K562 (cell line): ENCODE results near the gene DGCR2. TPM values are rescaled to one million over a fixed set of nuclear protein-coding genes. Genes with fewer than 3 reads are reported as not detected.

ENCODE experiments used
- CREM ChIP-seq: IDR thresholded peaks from 2 replicates; pipeline ENCODE4 v1.6.1; 2014; ENCODE audit warnings: antibody characterized with exemption, low read depth
- ERF ChIP-seq: fragments of 450-650 bp; formaldehyde crosslinking; IDR thresholded peaks from 2 replicates; pipeline ENCODE4 v1.4.0; 2020; ENCODE audit warnings: mild to moderate bottlenecking, mixed read lengths
- HDAC6 ChIP-seq: IDR thresholded peaks from 2 replicates; pipeline ENCODE4 v1.6.1; 2012; ENCODE audit warnings: low read depth, mild to moderate bottlenecking, control low read depth, inconsistent platforms, low read length, moderate library complexity
- NCOA4 ChIP-seq: fragments of 450-650 bp; IDR thresholded peaks from 2 replicates; pipeline ENCODE4 v1.6.1; 2018; ENCODE audit warnings: mild to moderate bottlenecking; ENCODE audit not compliant: partially characterized antibody
- NR3C1 ChIP-seq: sonication (generic); formaldehyde crosslinking; IDR thresholded peaks from 2 replicates; pipeline ENCODE4 v1.8.1; 2022; ENCODE audit warnings: missing genetic modification reagents
- RFX5 ChIP-seq: IDR thresholded peaks from 2 replicates; pipeline ENCODE4 v1.6.1; 2011; ENCODE audit warnings: low read depth, mild to moderate bottlenecking, improper control_type of control experiment, low read length
- ZNF165 ChIP-seq: fragments of 250-450 bp; sonication (Bioruptor Pico); IDR thresholded peaks from 2 replicates; pipeline ENCODE4 v1.4.0; 2020; ENCODE audit warnings: borderline replicate concordance
- ZNF253 ChIP-seq: fragments of 250-450 bp; sonication (Bioruptor Pico); conservative IDR thresholded peaks from 2 replicates; pipeline ENCODE4 v1.6.1; 2021; ENCODE audit warnings: mild to moderate bottlenecking
- ZNF282 ChIP-seq: sonication (generic); formaldehyde crosslinking; IDR thresholded peaks from 2 replicates; pipeline ENCODE4 v1.8.1; 2023; ENCODE audit warnings: missing genetic modification reagents
- ZNF586 ChIP-seq: fragments of 450-650 bp; formaldehyde crosslinking; conservative IDR thresholded peaks from 2 replicates; pipeline ENCODE4 v1.4.0; 2020; ENCODE audit warnings: mild to moderate bottlenecking, moderate library complexity
- polyA plus RNA-seq, 8 experiments: library from polyadenylated mRNA; depleted of rRNA in 4 of 8; stranded (reverse) in 5 of 8; unstranded in 3 of 8; fragments of >200 nt; fragmentation: Nextera tagmentation in 2 of 8; fragmentation: Illumina TruSeq in 1 of 8; extraction: Ambion mirVana in 2 of 8; extraction: Trizol in 1 of 8; gene quantifications; 2 replicates each; pipeline versions ENCODE4 v1.2.1 to v1.2.3, GENCODE V29; 2011 to 2014; ENCODE audit warnings: inconsistent platforms in 1 of 8, missing spikeins in 1 of 8
- total RNA-seq, 7 experiments: library from RNA; depleted of rRNA in 6 of 7; stranded (reverse); fragments of >200 nt in 6 of 7; fragmentation: Illumina TruSeq in 2 of 7; extraction: Trizol in 2 of 7; gene quantifications; 2 replicates each; pipeline versions ENCODE4 v1.2.1 to v1.2.3, GENCODE V29; 2011 to 2021; ENCODE audit warnings: low replicate concordance in 1 of 7
- TF ChIP-seq, protein P1 (sequence below), 3 experiments: fragments of 200-800 bp in 1 of 3; fragments of 250-450 bp in 1 of 3; fragments of 450-650 bp in 1 of 3; sonication (Bioruptor Pico) in 1 of 3; sonication (Bioruptor generic) in 1 of 3; formaldehyde crosslinking in 1 of 3; IDR thresholded peaks; 2 replicates each; pipeline versions ENCODE4 v1.6.1 to v1.8.0; 2016 to 2022; ENCODE audit warnings: mild to moderate bottlenecking in 2 of 3, missing genetic modification characterization in 2 of 3, missing compliant biosample characterization in 1 of 3, moderate library complexity in 1 of 3
- TF ChIP-seq, protein P2 (sequence below): fragments of 250-450 bp; sonication (Bioruptor Pico); IDR thresholded peaks from 2 replicates; pipeline ENCODE4 v1.6.1; 2021; ENCODE audit warnings: mild to moderate bottlenecking
- TF ChIP-seq, protein P3 (sequence below): fragments of 450-650 bp; IDR thresholded peaks from 2 replicates; pipeline ENCODE4 v1.6.1; 2016
- TF ChIP-seq, protein P4 (sequence below): fragments of 250-450 bp; sonication (Bioruptor Pico); IDR thresholded peaks from 2 replicates; pipeline ENCODE4 v1.8.0; 2022; ENCODE audit warnings: inconsistent platforms
- TF ChIP-seq, protein P5 (sequence below): conservative IDR thresholded peaks from 2 replicates; pipeline ENCODE4 v1.6.1; 2011; ENCODE audit warnings: low read depth, mild to moderate bottlenecking, low read length; ENCODE audit not compliant: control insufficient read depth
- TF ChIP-seq, protein P6 (sequence below): sonication (generic); formaldehyde crosslinking; IDR thresholded peaks from 2 replicates; pipeline ENCODE4 v1.8.1; 2022; ENCODE audit warnings: missing genetic modification reagents

Gene DGCR2
- total and polyA plus RNA-seq, 9 of the 15 experiments (the other 6 are each of a cell fraction or from before 2014, with no cell fraction given), result 0.69 to 101 (median 56.4) TPM

DNA sequence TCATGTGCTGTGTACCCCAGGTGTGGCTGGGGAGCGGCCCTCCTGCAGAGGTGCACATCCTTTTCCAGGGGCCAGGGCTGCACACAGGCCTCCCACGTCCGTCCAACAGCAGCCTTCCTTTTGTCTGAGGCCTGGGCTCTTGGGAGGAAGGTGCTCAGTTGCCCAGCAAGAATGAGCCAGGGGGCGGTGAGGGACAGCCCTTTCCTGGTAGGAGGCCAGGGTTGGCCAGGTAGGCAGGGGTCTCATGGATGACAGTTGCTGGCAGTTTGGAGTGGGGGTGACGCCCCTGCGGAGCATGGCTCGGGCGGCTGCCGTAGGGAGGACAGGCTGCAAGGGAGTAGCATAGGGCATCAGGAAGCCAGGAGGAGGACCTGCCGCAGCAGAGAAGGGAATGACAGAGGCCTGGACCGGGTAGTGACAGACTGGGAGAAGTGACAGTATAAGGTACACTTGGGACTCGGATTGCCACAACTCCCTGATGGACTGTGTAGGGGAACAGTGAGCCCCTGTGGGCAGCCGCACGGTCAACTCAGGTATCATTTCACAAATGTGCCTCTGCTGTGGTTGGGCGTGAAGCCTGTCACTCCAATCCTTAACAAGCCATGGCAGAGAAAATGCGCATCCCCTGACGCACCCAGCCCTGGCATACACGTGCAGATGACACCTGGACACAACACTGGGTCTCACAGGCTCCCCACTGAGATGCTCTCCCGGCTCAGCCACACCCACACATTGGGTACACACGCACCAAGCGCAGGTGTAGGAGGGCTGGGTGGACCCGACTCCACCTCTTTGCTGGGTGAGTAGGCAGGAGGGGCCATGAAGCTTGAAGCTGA is 79.7 kb downstream of the DGCR2 start (continued):
- TF ChIP-seq ZNF586 (CRISPR knock-in tag), result no peak
- no peak for TF ChIP-seq ZNF165 (CRISPR knock-in tag)
- TF ChIP-seq, protein P1, sequence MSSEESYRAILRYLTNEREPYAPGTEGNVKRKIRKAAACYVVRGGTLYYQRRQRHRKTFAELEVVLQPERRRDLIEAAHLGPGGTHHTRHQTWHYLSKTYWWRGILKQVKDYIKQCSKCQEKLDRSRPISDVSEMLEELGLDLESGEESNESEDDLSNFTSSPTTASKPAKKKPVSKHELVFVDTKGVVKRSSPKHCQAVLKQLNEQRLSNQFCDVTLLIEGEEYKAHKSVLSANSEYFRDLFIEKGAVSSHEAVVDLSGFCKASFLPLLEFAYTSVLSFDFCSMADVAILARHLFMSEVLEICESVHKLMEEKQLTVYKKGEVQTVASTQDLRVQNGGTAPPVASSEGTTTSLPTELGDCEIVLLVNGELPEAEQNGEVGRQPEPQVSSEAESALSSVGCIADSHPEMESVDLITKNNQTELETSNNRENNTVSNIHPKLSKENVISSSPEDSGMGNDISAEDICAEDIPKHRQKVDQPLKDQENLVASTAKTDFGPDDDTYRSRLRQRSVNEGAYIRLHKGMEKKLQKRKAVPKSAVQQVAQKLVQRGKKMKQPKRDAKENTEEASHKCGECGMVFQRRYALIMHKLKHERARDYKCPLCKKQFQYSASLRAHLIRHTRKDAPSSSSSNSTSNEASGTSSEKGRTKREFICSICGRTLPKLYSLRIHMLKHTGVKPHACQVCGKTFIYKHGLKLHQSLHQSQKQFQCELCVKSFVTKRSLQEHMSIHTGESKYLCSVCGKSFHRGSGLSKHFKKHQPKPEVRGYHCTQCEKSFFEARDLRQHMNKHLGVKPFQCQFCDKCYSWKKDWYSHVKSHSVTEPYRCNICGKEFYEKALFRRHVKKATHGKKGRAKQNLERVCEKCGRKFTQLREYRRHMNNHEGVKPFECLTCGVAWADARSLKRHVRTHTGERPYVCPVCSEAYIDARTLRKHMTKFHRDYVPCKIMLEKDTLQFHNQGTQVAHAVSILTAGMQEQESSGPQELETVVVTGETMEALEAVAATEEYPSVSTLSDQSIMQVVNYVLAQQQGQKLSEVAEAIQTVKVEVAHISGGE (CRISPR knock-in tag; IDR thresholded peaks at IDR 0.05), result no peak
- no peak for TF ChIP-seq CREM
- TF ChIP-seq ZNF253 (CRISPR knock-in tag), result no peak
- TF ChIP-seq NCOA4, result no peak
- no peak for TF ChIP-seq NR3C1 (CRISPR knock-in tag)
- TF ChIP-seq HDAC6, result 0 out of 2 replicates have a peak, but pooled peaks have one; percentile 21
- TF ChIP-seq RFX5, result no peak
- TF ChIP-seq, protein P2, sequence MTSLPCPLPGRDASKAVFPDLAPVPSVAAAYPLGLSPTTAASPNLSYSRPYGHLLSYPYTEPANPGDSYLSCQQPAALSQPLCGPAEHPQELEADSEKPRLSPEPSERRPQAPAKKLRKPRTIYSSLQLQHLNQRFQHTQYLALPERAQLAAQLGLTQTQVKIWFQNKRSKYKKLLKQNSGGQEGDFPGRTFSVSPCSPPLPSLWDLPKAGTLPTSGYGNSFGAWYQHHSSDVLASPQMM (CRISPR knock-in tag), result no peak
- TF ChIP-seq ERF (CRISPR knock-in tag), result no peak
- 0 out of 2 replicates have a peak, but pooled peaks have one; percentile 50 for TF ChIP-seq ZNF282 (CRISPR knock-in tag)
- TF ChIP-seq, protein P3, sequence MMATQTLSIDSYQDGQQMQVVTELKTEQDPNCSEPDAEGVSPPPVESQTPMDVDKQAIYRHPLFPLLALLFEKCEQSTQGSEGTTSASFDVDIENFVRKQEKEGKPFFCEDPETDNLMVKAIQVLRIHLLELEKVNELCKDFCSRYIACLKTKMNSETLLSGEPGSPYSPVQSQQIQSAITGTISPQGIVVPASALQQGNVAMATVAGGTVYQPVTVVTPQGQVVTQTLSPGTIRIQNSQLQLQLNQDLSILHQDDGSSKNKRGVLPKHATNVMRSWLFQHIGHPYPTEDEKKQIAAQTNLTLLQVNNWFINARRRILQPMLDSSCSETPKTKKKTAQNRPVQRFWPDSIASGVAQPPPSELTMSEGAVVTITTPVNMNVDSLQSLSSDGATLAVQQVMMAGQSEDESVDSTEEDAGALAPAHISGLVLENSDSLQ, result peak; percentile 77
- TF ChIP-seq, protein P4, sequence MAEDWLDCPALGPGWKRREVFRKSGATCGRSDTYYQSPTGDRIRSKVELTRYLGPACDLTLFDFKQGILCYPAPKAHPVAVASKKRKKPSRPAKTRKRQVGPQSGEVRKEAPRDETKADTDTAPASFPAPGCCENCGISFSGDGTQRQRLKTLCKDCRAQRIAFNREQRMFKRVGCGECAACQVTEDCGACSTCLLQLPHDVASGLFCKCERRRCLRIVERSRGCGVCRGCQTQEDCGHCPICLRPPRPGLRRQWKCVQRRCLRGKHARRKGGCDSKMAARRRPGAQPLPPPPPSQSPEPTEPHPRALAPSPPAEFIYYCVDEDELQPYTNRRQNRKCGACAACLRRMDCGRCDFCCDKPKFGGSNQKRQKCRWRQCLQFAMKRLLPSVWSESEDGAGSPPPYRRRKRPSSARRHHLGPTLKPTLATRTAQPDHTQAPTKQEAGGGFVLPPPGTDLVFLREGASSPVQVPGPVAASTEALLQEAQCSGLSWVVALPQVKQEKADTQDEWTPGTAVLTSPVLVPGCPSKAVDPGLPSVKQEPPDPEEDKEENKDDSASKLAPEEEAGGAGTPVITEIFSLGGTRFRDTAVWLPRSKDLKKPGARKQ, result no peak
- TF ChIP-seq, protein P5, sequence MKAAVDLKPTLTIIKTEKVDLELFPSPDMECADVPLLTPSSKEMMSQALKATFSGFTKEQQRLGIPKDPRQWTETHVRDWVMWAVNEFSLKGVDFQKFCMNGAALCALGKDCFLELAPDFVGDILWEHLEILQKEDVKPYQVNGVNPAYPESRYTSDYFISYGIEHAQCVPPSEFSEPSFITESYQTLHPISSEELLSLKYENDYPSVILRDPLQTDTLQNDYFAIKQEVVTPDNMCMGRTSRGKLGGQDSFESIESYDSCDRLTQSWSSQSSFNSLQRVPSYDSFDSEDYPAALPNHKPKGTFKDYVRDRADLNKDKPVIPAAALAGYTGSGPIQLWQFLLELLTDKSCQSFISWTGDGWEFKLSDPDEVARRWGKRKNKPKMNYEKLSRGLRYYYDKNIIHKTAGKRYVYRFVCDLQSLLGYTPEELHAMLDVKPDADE, result no peak
- TF ChIP-seq, protein P6, sequence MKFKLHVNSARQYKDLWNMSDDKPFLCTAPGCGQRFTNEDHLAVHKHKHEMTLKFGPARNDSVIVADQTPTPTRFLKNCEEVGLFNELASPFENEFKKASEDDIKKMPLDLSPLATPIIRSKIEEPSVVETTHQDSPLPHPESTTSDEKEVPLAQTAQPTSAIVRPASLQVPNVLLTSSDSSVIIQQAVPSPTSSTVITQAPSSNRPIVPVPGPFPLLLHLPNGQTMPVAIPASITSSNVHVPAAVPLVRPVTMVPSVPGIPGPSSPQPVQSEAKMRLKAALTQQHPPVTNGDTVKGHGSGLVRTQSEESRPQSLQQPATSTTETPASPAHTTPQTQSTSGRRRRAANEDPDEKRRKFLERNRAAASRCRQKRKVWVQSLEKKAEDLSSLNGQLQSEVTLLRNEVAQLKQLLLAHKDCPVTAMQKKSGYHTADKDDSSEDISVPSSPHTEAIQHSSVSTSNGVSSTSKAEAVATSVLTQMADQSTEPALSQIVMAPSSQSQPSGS (CRISPR knock-in tag), result peak; percentile 79; the same call in 1 of the 2 replicates
